Measurements from ENCODE around the gene RAX2.

DNA sequence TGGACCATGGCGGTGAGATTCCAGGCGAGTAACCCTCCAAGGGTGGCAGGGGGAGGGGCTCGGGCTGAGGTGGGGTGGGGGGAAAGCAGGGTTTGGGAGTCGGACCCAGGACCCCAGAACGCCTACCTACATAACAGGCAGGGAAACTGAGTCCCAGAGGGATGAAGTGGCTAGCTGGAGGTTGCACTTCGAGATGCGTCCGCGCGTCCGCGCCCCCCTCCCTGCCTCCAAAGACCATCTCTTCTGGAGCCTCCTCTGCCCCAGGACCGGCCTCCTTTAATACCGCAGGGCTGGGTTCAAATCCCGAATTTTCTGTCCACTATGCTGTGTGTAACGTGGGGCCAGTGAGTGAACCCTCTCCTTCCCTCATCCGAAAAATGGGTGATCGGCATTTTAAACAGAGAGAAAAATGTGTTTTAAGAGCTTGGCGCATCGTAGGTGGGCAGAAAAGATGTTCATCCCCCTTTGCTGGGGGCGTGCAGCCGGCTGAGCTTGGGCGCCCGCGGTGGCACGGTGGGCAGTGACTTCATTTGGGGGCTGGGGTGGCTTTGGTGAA, 50.1 kb downstream of the RAX2 start:
- TF ChIP-seq, protein P1, sequence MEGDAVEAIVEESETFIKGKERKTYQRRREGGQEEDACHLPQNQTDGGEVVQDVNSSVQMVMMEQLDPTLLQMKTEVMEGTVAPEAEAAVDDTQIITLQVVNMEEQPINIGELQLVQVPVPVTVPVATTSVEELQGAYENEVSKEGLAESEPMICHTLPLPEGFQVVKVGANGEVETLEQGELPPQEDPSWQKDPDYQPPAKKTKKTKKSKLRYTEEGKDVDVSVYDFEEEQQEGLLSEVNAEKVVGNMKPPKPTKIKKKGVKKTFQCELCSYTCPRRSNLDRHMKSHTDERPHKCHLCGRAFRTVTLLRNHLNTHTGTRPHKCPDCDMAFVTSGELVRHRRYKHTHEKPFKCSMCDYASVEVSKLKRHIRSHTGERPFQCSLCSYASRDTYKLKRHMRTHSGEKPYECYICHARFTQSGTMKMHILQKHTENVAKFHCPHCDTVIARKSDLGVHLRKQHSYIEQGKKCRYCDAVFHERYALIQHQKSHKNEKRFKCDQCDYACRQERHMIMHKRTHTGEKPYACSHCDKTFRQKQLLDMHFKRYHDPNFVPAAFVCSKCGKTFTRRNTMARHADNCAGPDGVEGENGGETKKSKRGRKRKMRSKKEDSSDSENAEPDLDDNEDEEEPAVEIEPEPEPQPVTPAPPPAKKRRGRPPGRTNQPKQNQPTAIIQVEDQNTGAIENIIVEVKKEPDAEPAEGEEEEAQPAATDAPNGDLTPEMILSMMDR (conservative IDR thresholded peaks at IDR 0.05; ENCODE audit: low read length): no peak
- TF ChIP-seq EZH2phosphoT487 (IDR thresholded peaks at IDR 0.05; ENCODE audit: borderline replicate concordance): no peak

Measured in Loucy (cell line).